HepG2 (cell line): ENCODE data around the gene C1QTNF5. TPM values are rescaled to one million over a fixed set of nuclear protein-coding genes. Genes with fewer than 3 reads are reported as not detected.

Experiments used
- BRCA1 ChIP-seq: sonication (generic); formaldehyde crosslinking; IDR thresholded peaks from 2 replicates; pipeline ENCODE4 v1.4.0; 2020; ENCODE audit warnings: missing genetic modification reagents
- HIC2 ChIP-seq: sonication (generic); formaldehyde crosslinking; IDR thresholded peaks from 2 replicates; pipeline ENCODE4 v1.9.0; 2022; ENCODE audit warnings: low read depth, missing genetic modification reagents
- IKZF1 ChIP-seq: fragments of 450-650 bp; IDR thresholded peaks from 2 replicates; pipeline ENCODE4 v1.7.1; 2016
- JUNB ChIP-seq: sonication (generic); formaldehyde crosslinking; IDR thresholded peaks from 2 replicates; pipeline ENCODE4 v1.8.0; 2022; ENCODE audit warnings: missing genetic modification reagents, mild to moderate bottlenecking, borderline replicate concordance
- POLR2A ChIP-seq, 2 experiments: IDR thresholded peaks; 2 replicates each; pipeline ENCODE4 v1.6.1; 2011; ENCODE audit warnings: low read depth in 2 of 2, low read length in 2 of 2, mild to moderate bottlenecking in 1 of 2, moderate library complexity in 1 of 2; ENCODE audit not compliant: insufficient read depth in 1 of 2
- TBX3 ChIP-seq: fragments of 450-650 bp; IDR thresholded peaks from 2 replicates; pipeline ENCODE4 v1.6.1; 2017; ENCODE audit warnings: antibody characterized with exemption, mild to moderate bottlenecking, inconsistent platforms, borderline replicate concordance
- THAP9 ChIP-seq: sonication (generic); formaldehyde crosslinking; IDR thresholded peaks from 2 replicates; pipeline ENCODE4; 2020; ENCODE audit warnings: missing genetic modification reagents, mild to moderate bottlenecking, borderline replicate concordance
- ZGPAT ChIP-seq: IDR thresholded peaks from 2 replicates; pipeline ENCODE4 v1.6.1; 2016; ENCODE audit warnings: mild to moderate bottlenecking
- ZKSCAN5 ChIP-seq: sonication (generic); formaldehyde crosslinking; IDR thresholded peaks from 2 replicates; pipeline ENCODE4 v1.5.1; 2020; ENCODE audit warnings: mild to moderate bottlenecking, missing genetic modification reagents
- ZNF138 ChIP-seq: sonication (generic); formaldehyde crosslinking; IDR thresholded peaks from 2 replicates; pipeline ENCODE4 v1.5.0; 2020; ENCODE audit warnings: mild to moderate bottlenecking, low read depth, missing genetic modification reagents
- ZNF30 ChIP-seq: sonication (generic); formaldehyde crosslinking; IDR thresholded peaks from 2 replicates; pipeline ENCODE4 v1.5.0; 2020; ENCODE audit warnings: mild to moderate bottlenecking, missing genetic modification reagents
- ZNF44 ChIP-seq: sonication (generic); formaldehyde crosslinking; IDR thresholded peaks from 2 replicates; pipeline ENCODE4 v1.5.1; 2020; ENCODE audit warnings: mild to moderate bottlenecking, missing genetic modification reagents
- ZNF546 ChIP-seq: sonication (generic); formaldehyde crosslinking; conservative IDR thresholded peaks from 2 replicates; pipeline ENCODE4 v1.8.1; 2023; ENCODE audit warnings: mild to moderate bottlenecking, missing genetic modification reagents
- ZNF550 ChIP-seq: sonication (generic); formaldehyde crosslinking; IDR thresholded peaks from 2 replicates; pipeline ENCODE4 v1.4.0; 2020; ENCODE audit warnings: mild to moderate bottlenecking, missing genetic modification reagents, borderline replicate concordance
- polyA plus RNA-seq, 8 experiments: library from polyadenylated mRNA; depleted of rRNA in 3 of 8; stranded (reverse) in 7 of 8; unstranded in 1 of 8; fragments of >200 nt; fragmentation: Illumina TruSeq in 4 of 8; extraction: Trizol in 4 of 8; gene quantifications; 2 replicates each; pipeline versions ENCODE4 v1.2.1 to v1.2.3, GENCODE V29; 2011 to 2016; ENCODE audit warnings: low read depth in 4 of 8, missing spikeins in 1 of 8, mixed read lengths in 1 of 8; ENCODE audit not compliant: insufficient read depth in 1 of 8
- total RNA-seq, 5 experiments: library from RNA; depleted of rRNA; stranded (reverse); fragments of >200 nt; fragmentation: Illumina TruSeq; extraction: Trizol; gene quantifications; 2 replicates each; pipeline ENCODE4 v1.2.3, GENCODE V29; 2016; ENCODE audit warnings: low read depth in 1 of 5
- TF ChIP-seq, protein P1 (sequence below): sonication (generic); formaldehyde crosslinking; IDR thresholded peaks from 2 replicates; pipeline ENCODE4 v1.4.0; 2020; ENCODE audit warnings: low read depth, mild to moderate bottlenecking, missing genetic modification reagents
- TF ChIP-seq, protein P2 (sequence below): sonication (generic); formaldehyde crosslinking; IDR thresholded peaks from 2 replicates; pipeline ENCODE4 v1.5.1; 2020; ENCODE audit warnings: mild to moderate bottlenecking, moderate library complexity, missing genetic modification reagents
- TF ChIP-seq, protein P3 (sequence below): sonication (generic); formaldehyde crosslinking; IDR thresholded peaks from 2 replicates; pipeline ENCODE4 v1.4.0; 2020; ENCODE audit warnings: missing genetic modification reagents, mild to moderate bottlenecking, borderline replicate concordance

The C1QTNF5 gene
- total and polyA plus RNA-seq, 2 of the 13 experiments (the other 11 are each of a cell fraction or from before 2014, with no cell fraction given): 0.86 to 1.2 TPM

DNA sequence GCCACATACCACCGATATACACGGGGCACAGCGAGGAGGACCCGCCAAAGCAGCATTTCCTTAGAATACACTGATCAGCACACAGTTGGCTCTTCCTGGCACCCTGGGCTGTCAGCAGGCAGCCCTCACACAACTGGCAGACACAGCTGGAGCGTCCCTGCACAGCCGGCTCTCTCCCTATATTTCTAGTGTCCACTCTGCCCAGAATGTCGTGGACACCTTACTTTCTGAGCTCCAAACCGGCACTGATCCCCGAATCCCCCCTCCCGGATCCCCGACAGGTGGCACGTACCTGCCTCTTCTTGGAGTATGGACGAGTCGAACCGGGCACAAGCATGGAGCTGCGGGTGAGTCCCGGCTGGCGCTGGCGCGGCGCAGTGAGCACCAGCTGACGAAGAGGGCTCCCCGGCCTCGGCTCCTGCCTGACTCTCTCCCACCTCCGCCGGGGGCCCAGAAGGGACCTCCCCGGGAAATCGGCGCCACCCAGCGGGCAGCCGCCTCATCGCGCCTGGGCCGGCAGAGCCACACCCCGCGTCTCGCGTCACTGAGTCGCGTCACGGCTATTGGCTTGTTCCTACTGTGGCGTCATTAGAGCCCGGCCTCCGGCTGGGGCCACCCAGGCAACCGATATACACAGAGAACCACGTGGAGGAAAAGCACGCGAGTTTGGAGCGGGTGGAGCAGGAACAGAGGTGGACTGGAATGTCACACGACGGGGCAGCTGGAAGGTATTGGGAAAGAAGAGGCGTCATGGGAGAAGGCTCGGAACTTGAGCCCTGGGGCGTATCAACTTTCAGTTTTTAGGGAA lies 40.7 kb upstream of the C1QTNF5 start, which contains the start of gene USP2 (continued):
- TF ChIP-seq HIC2 (CRISPR knock-in tag) (peak; percentile 51; the same call in 1 of the 2 replicates), ZGPAT (peak; percentile 84), ZNF138 (CRISPR knock-in tag) (peak; percentile 38; the same call in 1 of the 2 replicates), TBX3 (peak; percentile 34; the same call in 1 of the 2 replicates), IKZF1 (no peak), ZNF44 (CRISPR knock-in tag) (no peak), JUNB (no peak), THAP9 (CRISPR knock-in tag) (peak; percentile 35; the same call in 1 of the 2 replicates), ZKSCAN5 (no peak), ZNF546 (no peak), POLR2A (IDR thresholded peaks at IDR 0.05; ENCODE audit: insufficient read depth in 1 of 2, low read depth in 2 of 2, low read length in 2 of 2) (peak in 1 of 2 experiments; percentile 61; a peak in 1 of 4 replicates), ZNF30 (CRISPR knock-in tag) (no peak), BRCA1 (CRISPR knock-in tag) (0 out of 2 replicates have a peak, but pooled peaks have one; percentile 57), ZNF550 (CRISPR knock-in tag) (no peak)
- TF ChIP-seq, protein P1, sequence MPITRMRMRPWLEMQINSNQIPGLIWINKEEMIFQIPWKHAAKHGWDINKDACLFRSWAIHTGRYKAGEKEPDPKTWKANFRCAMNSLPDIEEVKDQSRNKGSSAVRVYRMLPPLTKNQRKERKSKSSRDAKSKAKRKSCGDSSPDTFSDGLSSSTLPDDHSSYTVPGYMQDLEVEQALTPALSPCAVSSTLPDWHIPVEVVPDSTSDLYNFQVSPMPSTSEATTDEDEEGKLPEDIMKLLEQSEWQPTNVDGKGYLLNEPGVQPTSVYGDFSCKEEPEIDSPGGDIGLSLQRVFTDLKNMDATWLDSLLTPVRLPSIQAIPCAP (CRISPR knock-in tag): no peak
- TF ChIP-seq, protein P2, sequence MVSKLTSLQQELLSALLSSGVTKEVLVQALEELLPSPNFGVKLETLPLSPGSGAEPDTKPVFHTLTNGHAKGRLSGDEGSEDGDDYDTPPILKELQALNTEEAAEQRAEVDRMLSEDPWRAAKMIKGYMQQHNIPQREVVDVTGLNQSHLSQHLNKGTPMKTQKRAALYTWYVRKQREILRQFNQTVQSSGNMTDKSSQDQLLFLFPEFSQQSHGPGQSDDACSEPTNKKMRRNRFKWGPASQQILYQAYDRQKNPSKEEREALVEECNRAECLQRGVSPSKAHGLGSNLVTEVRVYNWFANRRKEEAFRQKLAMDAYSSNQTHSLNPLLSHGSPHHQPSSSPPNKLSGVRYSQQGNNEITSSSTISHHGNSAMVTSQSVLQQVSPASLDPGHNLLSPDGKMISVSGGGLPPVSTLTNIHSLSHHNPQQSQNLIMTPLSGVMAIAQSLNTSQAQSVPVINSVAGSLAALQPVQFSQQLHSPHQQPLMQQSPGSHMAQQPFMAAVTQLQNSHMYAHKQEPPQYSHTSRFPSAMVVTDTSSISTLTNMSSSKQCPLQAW (CRISPR knock-in tag): 0 out of 2 replicates have a peak, but pooled peaks have one; percentile 88
- TF ChIP-seq, protein P3, sequence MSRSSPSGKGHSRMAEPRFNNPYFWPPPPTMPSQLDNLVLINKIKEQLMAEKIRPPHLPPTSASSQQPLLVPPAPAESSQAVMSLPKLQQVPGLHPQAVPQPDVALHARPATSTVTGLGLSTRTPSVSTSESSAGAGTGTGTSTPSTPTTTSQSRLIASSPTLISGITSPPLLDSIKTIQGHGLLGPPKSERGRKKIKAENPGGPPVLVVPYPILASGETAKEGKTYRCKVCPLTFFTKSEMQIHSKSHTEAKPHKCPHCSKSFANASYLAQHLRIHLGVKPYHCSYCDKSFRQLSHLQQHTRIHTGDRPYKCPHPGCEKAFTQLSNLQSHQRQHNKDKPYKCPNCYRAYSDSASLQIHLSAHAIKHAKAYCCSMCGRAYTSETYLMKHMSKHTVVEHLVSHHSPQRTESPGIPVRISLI (CRISPR knock-in tag): no peak
